ENCODE measurements around the gene TRIM34.
"Not testable (repeated sequence)": the region's sequence is repeated elsewhere in the genome, so short reads cannot be mapped to it uniquely, and the experiment has no call there.

Gene TRIM34

GRCh38 chr11:5596607-5597201, 28.1 kb upstream of the TRIM34 start, which contains the start of gene TRIM6:
Gene TRIM6, plus strand, starts transcription at chr11:5596637. Its CDS starts 261 bp downstream, at chr11:5596898.
- Histone ChIP-seq H3K9me3 (replicated peaks; ENCODE audit: insufficient read depth, low read length) (no peaks in the 10 kb centered on the region), H3K36me3 (replicated peaks; ENCODE audit: insufficient read depth, low read length) (no peaks in the 10 kb centered on the region), H3F3A (ENCODE audit: insufficient read depth, low read length) (no peaks in the 10 kb centered on the region), H3K27ac (ENCODE audit: low read length) (no peak within 1 kb of the TSS), H3K4me2 (ENCODE audit: low read depth, low read length) (no peak within 1 kb of the TSS), H2AFZ (ENCODE audit: low read length) (no peak within 1 kb of the TSS), H3K4me3 (ENCODE audit: low read length) (no peak within 1 kb of the TSS), H3K27me3 (replicated peaks; ENCODE audit: insufficient read depth, low read length) (no peaks in the 10 kb centered on the region), H3K9me2 (replicated peaks; ENCODE audit: insufficient read depth, low read length) (no peaks in the 10 kb centered on the region), H4K20me1 (ENCODE audit: insufficient read depth, low read length) (no peaks in the 10 kb centered on the region), H3K79me2 (ENCODE audit: low read length) (no peaks in the 10 kb centered on the region), H3K9ac (ENCODE audit: low read length) (no peak within 1 kb of the TSS), H3K4me1 (ENCODE audit: low read length) (no peaks in the 10 kb centered on the region)
- no peak for DNase-seq
- TF ChIP-seq CTCF (IDR thresholded peaks at IDR 0.05; ENCODE audit: low read length) (no peak), EZH2phosphoT487 (IDR thresholded peaks at IDR 0.05; ENCODE audit: low read length) (no peak), EZH2 (optimal IDR thresholded peaks at IDR 0.05; ENCODE audit: low read depth, low read length) (no peak)

- H2AFZ ChIP-seq (ENCODE audit: low read length) = no peak overlapping the region
Measured at GRCh38 chr11:5597953-5598352, 26.8 kb upstream of the TRIM34 start.

GRCh38 chr11:5600374-5600851, 24.4 kb upstream of the TRIM34 start:
- peak; percentile 67 for DNase-seq
- H3K4me2 ChIP-seq (ENCODE audit: low read depth, low read length) = no peak overlapping the region
- TF ChIP-seq EZH2phosphoT487 (IDR thresholded peaks at IDR 0.05; ENCODE audit: low read length) = no peak
- TF ChIP-seq CTCF (IDR thresholded peaks at IDR 0.05; ENCODE audit: low read length) = peak; percentile 73
- H3K4me1 ChIP-seq (ENCODE audit: low read length) = no peaks in the 10 kb centered on the region
- no peaks in the 10 kb centered on the region for H3K27me3 ChIP-seq (replicated peaks; ENCODE audit: insufficient read depth, low read length)
- H2AFZ ChIP-seq (ENCODE audit: low read length) = no peak overlapping the region
- no peak overlapping the region for H3K4me3 ChIP-seq (ENCODE audit: low read length)
- H3K36me3 ChIP-seq (replicated peaks; ENCODE audit: insufficient read depth, low read length) = no peaks in the 10 kb centered on the region
- H3K27ac ChIP-seq (ENCODE audit: low read length) = no peak overlapping the region
- no peak overlapping the region for H3K9ac ChIP-seq (ENCODE audit: low read length)
- no peaks in the 10 kb centered on the region for H3F3A ChIP-seq (ENCODE audit: insufficient read depth, low read length)
- no peaks in the 10 kb centered on the region for H3K9me2 ChIP-seq (replicated peaks; ENCODE audit: insufficient read depth, low read length)
- H3K9me3 ChIP-seq (replicated peaks; ENCODE audit: insufficient read depth, low read length) = no peaks in the 10 kb centered on the region
- H3K79me2 ChIP-seq (ENCODE audit: low read length) = no peaks in the 10 kb centered on the region
- no peaks in the 10 kb centered on the region for H4K20me1 ChIP-seq (ENCODE audit: insufficient read depth, low read length)

More at GRCh38 chr11:5597953-5598352, 26.8 kb upstream of the TRIM34 start:
- Histone ChIP-seq H3K9me2 (replicated peaks; ENCODE audit: insufficient read depth, low read length) (no peaks in the 10 kb centered on the region), H3K79me2 (ENCODE audit: low read length) (no peaks in the 10 kb centered on the region), H3K9me3 (replicated peaks; ENCODE audit: insufficient read depth, low read length) (no peaks in the 10 kb centered on the region), H3K27ac (ENCODE audit: low read length) (no peak overlapping the region), H3K4me2 (ENCODE audit: low read depth, low read length) (no peak overlapping the region), H3K27me3 (replicated peaks; ENCODE audit: insufficient read depth, low read length) (no peaks in the 10 kb centered on the region), H3K4me3 (ENCODE audit: low read length) (no peak overlapping the region), H3K36me3 (replicated peaks; ENCODE audit: insufficient read depth, low read length) (no peaks in the 10 kb centered on the region), H3F3A (ENCODE audit: insufficient read depth, low read length) (no peaks in the 10 kb centered on the region), H3K4me1 (ENCODE audit: low read length) (no peaks in the 10 kb centered on the region), H3K9ac (ENCODE audit: low read length) (no peak overlapping the region), H4K20me1 (ENCODE audit: insufficient read depth, low read length) (no peaks in the 10 kb centered on the region)
- TF ChIP-seq EZH2phosphoT487 (IDR thresholded peaks at IDR 0.05; ENCODE audit: low read length) (no peak), CTCF (IDR thresholded peaks at IDR 0.05; ENCODE audit: low read length) (no peak), EZH2 (optimal IDR thresholded peaks at IDR 0.05; ENCODE audit: low read depth, low read length) (no peak)
- no peak for DNase-seq

GRCh38 chr11:5602791-5603190, 22.0 kb upstream of the TRIM34 start:
- DNase-seq; H3K4me2 ChIP-seq (ENCODE audit: low read depth, low read length); H3K79me2 ChIP-seq (ENCODE audit: low read length): not testable (repeated sequence)

More at GRCh38 chr11:5602791-5603190, 22.0 kb upstream of the TRIM34 start:
- H2AFZ ChIP-seq (ENCODE audit: low read length); H3K4me1 ChIP-seq (ENCODE audit: low read length); H3K27me3 ChIP-seq (replicated peaks; ENCODE audit: insufficient read depth, low read length); H3F3A ChIP-seq (ENCODE audit: insufficient read depth, low read length); H3K9me2 ChIP-seq (replicated peaks; ENCODE audit: insufficient read depth, low read length); H3K27ac ChIP-seq (ENCODE audit: low read length); H3K9ac ChIP-seq (ENCODE audit: low read length); H4K20me1 ChIP-seq (ENCODE audit: insufficient read depth, low read length); H3K36me3 ChIP-seq (replicated peaks; ENCODE audit: insufficient read depth, low read length); H3K4me3 ChIP-seq (ENCODE audit: low read length); H3K9me3 ChIP-seq (replicated peaks; ENCODE audit: insufficient read depth, low read length): not testable (repeated sequence)

Measured in MM.1S (cell line).